Neural progenitor cell (in vitro differentiated cells): ENCODE measurements around the gene DDX49.
"Not testable (repeated sequence)": the region's sequence is repeated elsewhere in the genome, so short reads cannot be mapped to it uniquely, and the experiment has no call there.

ENCODE experiments used
- EZH2 ChIP-seq: fragments of 200-600 bp; sonication (generic); IDR thresholded peaks from 2 replicates; pipeline ENCODE4 v1.6.1; 2017; ENCODE audit warnings: antibody characterized with exemption, mild to moderate bottlenecking, moderate library complexity
- TF ChIP-seq, protein P1 (sequence below): fragments of 200-600 bp; sonication (generic); IDR thresholded peaks from 2 replicates; pipeline ENCODE4 v1.5.1; 2017; ENCODE audit warnings: antibody characterized with exemption, mild to moderate bottlenecking

DNA sequence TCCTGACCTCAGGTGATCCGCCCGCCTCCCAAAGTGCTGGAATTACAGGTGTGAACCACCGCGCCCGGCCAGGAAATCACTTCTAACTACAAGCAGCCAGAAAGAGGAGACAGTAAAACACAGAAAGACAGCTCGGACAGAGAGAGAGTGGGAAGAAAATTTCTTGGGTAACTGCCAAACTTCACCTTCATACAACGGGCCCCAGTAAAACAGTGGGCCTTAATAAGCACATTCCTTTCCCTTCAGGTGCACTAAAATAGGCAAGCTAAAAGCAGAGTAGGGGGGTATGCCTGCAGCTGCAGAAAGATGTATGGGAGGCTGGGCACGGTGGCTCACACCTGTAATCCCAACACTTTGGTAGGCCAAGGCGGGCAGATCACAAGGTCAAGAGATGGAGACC lies 1.9 kb upstream of the DDX49 start:
- TF ChIP-seq, protein P1, sequence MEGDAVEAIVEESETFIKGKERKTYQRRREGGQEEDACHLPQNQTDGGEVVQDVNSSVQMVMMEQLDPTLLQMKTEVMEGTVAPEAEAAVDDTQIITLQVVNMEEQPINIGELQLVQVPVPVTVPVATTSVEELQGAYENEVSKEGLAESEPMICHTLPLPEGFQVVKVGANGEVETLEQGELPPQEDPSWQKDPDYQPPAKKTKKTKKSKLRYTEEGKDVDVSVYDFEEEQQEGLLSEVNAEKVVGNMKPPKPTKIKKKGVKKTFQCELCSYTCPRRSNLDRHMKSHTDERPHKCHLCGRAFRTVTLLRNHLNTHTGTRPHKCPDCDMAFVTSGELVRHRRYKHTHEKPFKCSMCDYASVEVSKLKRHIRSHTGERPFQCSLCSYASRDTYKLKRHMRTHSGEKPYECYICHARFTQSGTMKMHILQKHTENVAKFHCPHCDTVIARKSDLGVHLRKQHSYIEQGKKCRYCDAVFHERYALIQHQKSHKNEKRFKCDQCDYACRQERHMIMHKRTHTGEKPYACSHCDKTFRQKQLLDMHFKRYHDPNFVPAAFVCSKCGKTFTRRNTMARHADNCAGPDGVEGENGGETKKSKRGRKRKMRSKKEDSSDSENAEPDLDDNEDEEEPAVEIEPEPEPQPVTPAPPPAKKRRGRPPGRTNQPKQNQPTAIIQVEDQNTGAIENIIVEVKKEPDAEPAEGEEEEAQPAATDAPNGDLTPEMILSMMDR: not testable (repeated sequence)
- TF ChIP-seq EZH2: not testable (repeated sequence)
